Neuron (in vitro differentiated cells): ENCODE measurements around the gene ZBTB16.
A peak's percentile ranks its signal among the peaks of the same experiment; 100 is the strongest.

ENCODE experiments used
- H2AFZ ChIP-seq: one replicate; pipeline ENCODE4 v1.6.1; 2013; ENCODE audit warnings: low read depth, mild to moderate bottlenecking, inconsistent platforms, low read length, moderate library complexity
- H3K27me3 ChIP-seq: one replicate; pipeline ENCODE4 v1.6.1; 2013; ENCODE audit warnings: low read length; ENCODE audit not compliant: insufficient read depth
- H3K36me3 ChIP-seq: one replicate; pipeline ENCODE4 v1.6.1; 2013; ENCODE audit warnings: low read length; ENCODE audit not compliant: insufficient read depth
- H3K4me1 ChIP-seq: one replicate; pipeline ENCODE4 v1.6.1; 2013; ENCODE audit warnings: low read length; ENCODE audit not compliant: insufficient read depth
- H3K4me3 ChIP-seq: 2 replicates; pipeline ENCODE4 v1.5.1; 2013; ENCODE audit warnings: mild to moderate bottlenecking, low read length, moderate library complexity
- H3K9me3 ChIP-seq: one replicate; pipeline ENCODE4 v1.6.1; 2013; ENCODE audit warnings: low read length

Gene ZBTB16, protein sequence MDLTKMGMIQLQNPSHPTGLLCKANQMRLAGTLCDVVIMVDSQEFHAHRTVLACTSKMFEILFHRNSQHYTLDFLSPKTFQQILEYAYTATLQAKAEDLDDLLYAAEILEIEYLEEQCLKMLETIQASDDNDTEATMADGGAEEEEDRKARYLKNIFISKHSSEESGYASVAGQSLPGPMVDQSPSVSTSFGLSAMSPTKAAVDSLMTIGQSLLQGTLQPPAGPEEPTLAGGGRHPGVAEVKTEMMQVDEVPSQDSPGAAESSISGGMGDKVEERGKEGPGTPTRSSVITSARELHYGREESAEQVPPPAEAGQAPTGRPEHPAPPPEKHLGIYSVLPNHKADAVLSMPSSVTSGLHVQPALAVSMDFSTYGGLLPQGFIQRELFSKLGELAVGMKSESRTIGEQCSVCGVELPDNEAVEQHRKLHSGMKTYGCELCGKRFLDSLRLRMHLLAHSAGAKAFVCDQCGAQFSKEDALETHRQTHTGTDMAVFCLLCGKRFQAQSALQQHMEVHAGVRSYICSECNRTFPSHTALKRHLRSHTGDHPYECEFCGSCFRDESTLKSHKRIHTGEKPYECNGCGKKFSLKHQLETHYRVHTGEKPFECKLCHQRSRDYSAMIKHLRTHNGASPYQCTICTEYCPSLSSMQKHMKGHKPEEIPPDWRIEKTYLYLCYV

DNA sequence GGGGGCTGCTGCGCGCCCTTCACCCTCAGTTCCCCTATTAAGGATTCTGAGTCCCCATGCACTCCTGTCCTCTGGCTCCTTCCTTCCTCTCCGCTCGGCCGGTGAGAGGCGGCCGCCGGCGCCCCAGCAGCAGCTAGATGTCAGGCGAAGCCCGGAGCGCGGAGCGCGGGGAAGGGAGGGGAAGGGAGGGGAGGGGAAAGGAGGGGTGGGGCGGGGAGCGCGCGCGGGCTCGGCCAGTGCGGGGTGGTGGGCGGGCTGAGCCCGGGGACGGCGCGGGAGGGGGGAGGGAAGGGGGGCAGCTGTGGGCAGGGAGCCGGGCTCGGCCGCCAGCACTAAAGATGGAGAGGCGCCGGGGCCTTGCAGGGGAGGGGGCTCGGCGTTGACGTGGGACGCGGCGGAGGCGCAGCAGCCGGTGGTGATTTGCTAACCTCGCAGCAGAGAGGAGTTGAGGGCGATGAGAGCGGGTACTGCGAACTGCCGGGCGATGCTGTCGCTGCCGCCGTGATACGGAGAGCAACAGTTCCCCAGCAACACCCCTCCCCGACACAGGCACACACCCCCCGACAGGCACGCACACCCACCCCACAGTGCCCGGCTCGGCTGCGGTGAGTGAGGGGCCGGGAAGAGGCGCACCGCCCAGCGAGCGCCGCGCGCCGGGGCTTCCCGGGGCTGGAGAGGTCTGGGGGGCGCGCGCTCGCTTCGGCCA lies at the start of gene ZBTB16:
TSS of gene ZBTB16 (plus strand) at position 434 of the 706 bp plus-strand sequence. CDS start 3,590 bp downstream, outside the sequence.
- Histone ChIP-seq H3K4me1 (peaks cover 38% of the 10 kb centered on the region), H3K9me3 (no peaks in the 10 kb centered on the region), H3K27me3 (no peaks in the 10 kb centered on the region), H2AFZ (peak within 1 kb of the TSS; percentile 49), H3K4me3 (peak within 1 kb of the TSS; percentile 94), H3K36me3 (peaks cover 16% of the 10 kb centered on the region)

DNA sequence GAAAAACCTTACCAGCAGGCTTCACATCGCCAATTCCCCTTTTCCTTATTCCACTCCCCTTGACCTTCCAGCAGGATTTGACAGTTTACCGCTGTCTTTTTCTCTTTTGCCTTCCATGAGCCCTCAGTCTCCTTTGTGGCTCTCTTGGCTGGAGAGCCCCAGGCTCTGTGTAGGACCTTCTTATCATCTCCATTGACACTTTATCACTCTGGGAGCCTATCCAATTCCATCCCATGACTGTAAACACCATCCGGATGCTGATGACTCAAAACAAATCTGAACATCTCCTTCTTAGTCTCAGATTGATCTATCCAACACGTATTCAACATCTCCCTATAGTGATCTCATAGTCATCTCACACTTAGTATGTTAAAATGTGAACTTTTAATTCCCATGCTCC lies 48.6 kb upstream of the ZBTB16 start:
- no peak overlapping the region for H2AFZ ChIP-seq

DNA sequence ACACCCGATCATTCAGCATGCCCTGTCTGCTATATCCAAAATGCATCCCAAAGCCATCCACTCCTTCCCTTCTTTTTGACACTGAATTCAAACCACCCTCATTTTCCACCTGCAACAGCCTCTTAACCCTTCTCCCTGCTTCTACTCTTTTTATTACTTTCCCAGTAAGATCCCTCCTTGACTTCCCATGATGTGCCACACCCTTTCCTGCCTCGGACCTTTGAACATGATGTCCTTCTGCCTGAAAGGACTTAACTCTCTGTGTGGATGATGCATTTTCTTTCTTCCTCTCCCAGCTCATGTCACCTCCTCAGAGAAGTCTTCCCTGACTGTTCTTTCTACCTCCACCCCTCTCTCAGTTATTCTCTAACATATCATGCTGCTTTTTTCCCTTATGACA lies 48.1 kb upstream of the ZBTB16 start:
- Histone ChIP-seq H3K4me3 (no peak overlapping the region), H3K9me3 (no peaks in the 10 kb centered on the region), H3K4me1 (no peaks in the 10 kb centered on the region), H2AFZ (no peak overlapping the region), H3K36me3 (no peaks in the 10 kb centered on the region), H3K27me3 (no peaks in the 10 kb centered on the region)

More for the DNA sequence above, 48.6 kb upstream of the ZBTB16 start:
- Histone ChIP-seq H3K4me3 (no peak overlapping the region), H3K36me3 (no peaks in the 10 kb centered on the region), H3K27me3 (no peaks in the 10 kb centered on the region), H3K9me3 (no peaks in the 10 kb centered on the region), H3K4me1 (no peaks in the 10 kb centered on the region)

DNA sequence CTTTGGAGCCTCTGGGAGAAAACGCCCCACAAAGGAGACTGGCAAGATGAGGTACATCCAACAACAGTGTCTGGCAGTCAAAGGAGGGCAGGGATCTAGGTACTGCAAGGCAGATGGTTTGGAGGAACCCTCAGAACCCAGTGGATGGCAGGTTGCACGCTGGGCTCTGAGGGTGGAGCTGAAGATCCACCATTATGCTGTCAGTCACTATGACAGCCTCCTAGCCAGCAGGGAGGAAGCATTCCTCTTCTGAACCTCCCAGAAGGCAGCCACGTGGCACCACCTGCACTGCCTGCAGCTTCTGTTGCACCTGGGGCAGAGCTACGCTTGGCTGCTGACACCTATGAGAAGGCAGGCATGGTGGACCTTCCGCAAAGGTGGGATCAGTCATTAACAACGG lies 44.4 kb upstream of the ZBTB16 start:
- Histone ChIP-seq H3K4me1 (no peaks in the 10 kb centered on the region), H2AFZ (no peak overlapping the region), H3K27me3 (no peaks in the 10 kb centered on the region), H3K9me3 (no peaks in the 10 kb centered on the region), H3K36me3 (no peaks in the 10 kb centered on the region), H3K4me3 (no peak overlapping the region)

DNA sequence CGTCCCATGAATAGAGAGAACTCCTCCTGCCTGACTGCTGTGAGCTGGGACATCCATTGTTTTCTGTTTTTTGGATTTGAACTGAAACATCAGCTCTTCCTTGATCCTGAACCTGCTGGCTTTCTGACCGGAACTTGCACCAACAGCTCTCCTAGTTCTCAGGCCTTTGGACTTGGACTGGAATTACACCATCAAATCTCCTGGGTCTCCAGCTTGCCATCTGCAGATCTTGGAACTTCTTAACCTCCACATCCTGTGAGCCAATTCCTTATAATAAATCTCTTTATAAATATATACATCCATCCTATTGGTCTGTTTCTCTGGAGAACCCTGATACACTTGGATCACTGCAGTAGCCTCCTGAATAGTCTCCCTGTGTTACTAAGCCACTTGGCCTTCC lies 42.5 kb upstream of the ZBTB16 start:
- H3K4me1 ChIP-seq, result no peaks in the 10 kb centered on the region

DNA sequence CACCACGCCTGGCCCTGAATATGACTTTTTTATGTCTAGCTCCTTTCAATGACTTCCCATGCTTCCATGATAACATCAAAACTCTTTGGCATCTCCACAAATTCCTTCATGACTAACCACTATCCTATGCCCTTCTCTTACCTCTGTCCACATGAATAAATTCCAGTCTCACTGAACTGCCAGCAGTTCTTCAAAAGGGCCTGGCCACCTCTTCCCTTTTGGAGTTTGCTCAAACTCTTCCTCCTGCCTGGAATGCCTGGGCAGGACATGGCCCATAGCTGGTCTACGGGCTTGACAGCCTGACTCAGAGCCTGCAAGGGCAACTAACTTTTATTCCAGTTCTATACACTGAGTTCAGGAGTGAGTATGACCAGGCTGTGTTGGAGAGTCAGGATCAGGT lies 41.8 kb upstream of the ZBTB16 start:
- Histone ChIP-seq H3K9me3 (no peaks in the 10 kb centered on the region), H3K27me3 (peaks cover 4% of the 10 kb centered on the region), H3K4me3 (no peak overlapping the region), H2AFZ (no peak overlapping the region), H3K4me1 (no peaks in the 10 kb centered on the region), H3K36me3 (no peaks in the 10 kb centered on the region)

More for the DNA sequence above, 42.5 kb upstream of the ZBTB16 start:
- peaks cover 4% of the 10 kb centered on the region for H3K27me3 ChIP-seq
- no peaks in the 10 kb centered on the region for H3K9me3 ChIP-seq
- H2AFZ ChIP-seq, result no peak overlapping the region
- no peak overlapping the region for H3K4me3 ChIP-seq
- H3K36me3 ChIP-seq, result no peaks in the 10 kb centered on the region

DNA sequence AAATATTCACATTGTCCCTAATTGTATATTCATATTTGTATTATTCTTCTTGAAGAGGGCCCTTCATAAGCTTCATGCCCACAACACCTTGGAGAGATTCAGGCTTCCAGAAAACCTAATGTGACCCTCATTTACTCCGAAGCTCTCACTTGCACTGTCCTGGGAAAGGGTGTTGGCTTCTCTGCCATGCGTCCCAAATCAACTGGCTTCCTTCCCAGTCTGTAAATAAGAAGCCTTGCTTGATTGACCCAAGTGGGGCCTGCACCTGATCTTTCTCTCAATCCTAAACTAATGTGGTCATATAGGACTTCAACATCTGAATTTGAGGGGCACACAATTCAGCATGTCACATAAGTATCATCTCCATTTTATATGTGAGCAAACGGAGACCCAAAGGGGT lies 40.5 kb upstream of the ZBTB16 start:
- Histone ChIP-seq H2AFZ (no peak overlapping the region), H3K4me1 (no peaks in the 10 kb centered on the region), H3K36me3 (no peaks in the 10 kb centered on the region), H3K4me3 (no peak overlapping the region), H3K9me3 (no peaks in the 10 kb centered on the region), H3K27me3 (peaks cover 4% of the 10 kb centered on the region)

DNA sequence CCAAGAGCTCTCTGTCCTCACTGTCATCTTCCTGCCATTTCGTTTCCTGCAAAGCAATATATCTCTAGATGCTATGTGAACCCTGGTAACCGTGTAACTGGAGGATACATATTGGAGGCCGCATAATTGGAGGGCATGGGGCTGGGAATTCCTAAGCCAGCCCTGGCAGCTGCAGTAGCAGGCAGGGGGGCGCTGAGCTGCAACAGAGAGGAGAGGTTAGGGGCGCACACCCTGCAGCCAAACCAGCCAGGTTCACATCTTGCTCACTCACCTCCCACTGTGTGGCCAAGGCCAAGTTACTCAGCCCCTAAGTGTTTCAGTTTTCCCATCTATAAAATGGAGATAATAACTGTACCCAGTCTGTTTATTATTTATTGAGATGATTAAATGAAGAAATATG lies 39.9 kb upstream of the ZBTB16 start:
- Histone ChIP-seq H3K9me3 (no peaks in the 10 kb centered on the region), H3K27me3 (peaks cover 4% of the 10 kb centered on the region), H2AFZ (no peak overlapping the region), H3K4me3 (no peak overlapping the region), H3K36me3 (no peaks in the 10 kb centered on the region), H3K4me1 (no peaks in the 10 kb centered on the region)

DNA sequence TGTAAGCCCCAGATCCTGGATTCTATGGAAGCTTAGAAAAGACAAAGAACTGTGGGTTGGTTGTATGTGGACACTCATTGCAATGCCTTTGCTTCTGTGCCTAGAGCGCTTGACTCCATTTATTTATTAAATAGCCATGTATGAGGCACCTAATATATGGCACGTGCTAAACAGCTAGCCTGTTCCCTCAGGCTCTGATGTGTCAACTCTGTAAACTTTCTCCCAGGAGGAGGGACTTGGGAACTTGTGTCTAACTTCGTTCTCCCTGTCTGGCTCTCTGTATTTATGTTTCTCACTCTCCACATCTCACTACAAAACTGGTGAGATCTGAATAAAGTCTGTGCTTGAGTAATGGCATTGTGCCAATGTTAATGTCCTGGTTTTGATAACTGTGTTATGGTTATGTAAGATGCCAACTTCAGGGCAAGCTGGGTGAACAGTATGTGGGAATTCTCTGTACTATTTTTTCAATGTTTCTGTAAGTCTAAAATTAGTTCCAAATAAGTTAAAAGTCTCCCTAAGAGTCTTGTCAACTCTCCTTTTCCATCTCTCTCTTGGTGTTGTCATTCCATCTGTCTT lies 34.1 kb upstream of the ZBTB16 start:
- Histone ChIP-seq H3K9me3 (no peaks in the 10 kb centered on the region), H3K27me3 (peaks cover 7% of the 10 kb centered on the region), H3K4me1 (no peaks in the 10 kb centered on the region)

DNA sequence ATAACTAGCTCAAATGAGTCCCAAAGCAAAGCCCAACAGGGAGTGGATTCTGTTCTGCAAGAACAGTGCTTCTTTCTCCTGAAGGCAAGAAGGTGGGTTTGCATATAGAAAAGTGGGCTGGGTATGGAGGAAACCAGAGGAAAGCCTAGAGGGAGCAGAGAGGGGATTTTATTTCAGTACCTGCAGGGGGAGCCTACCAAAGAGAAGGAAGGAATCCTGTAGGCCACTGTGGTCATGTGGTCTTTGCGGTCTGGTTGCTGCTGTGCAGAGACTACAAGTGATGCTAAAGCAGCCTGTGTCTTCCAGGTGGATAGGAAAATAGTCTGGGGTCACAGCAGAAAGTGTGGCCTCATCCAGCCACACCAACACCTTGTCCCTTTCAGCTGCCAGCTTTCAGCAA lies 33.2 kb upstream of the ZBTB16 start:
- peaks cover 9% of the 10 kb centered on the region for H3K27me3 ChIP-seq
- H3K36me3 ChIP-seq, result no peaks in the 10 kb centered on the region

More for the DNA sequence above, 34.1 kb upstream of the ZBTB16 start:
- no peak overlapping the region for H2AFZ ChIP-seq
- no peak overlapping the region for H3K4me3 ChIP-seq
- no peaks in the 10 kb centered on the region for H3K36me3 ChIP-seq

DNA sequence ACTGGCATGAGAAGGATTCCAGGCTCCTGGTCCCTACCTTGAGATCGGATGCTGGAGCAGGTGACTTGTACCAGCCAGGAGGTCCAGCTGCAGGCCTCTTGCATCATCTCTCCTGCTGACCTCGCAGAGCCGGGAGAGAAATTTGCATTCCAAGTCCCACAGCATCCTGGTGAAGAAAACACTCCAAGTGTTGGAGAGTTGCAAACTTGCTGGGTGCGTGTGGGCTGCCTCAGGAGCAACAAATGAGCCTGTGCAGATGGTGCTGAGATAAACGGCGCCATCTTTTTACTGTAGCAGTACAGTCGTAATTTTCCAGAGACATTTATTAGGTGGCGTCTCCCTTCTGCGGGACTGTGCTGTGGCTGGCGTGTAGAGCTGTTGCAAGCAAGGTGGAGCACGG lies 32.1 kb upstream of the ZBTB16 start:
- no peaks in the 10 kb centered on the region for H3K4me1 ChIP-seq
- no peaks in the 10 kb centered on the region for H3K36me3 ChIP-seq
- no peak overlapping the region for H3K4me3 ChIP-seq
- H3K9me3 ChIP-seq, result no peaks in the 10 kb centered on the region
- H2AFZ ChIP-seq, result no peak overlapping the region
- H3K27me3 ChIP-seq, result peaks cover 10% of the 10 kb centered on the region

More for the DNA sequence above, 33.2 kb upstream of the ZBTB16 start:
- Histone ChIP-seq H3K4me3 (no peak overlapping the region), H3K4me1 (no peaks in the 10 kb centered on the region), H3K9me3 (no peaks in the 10 kb centered on the region), H2AFZ (no peak overlapping the region)

DNA sequence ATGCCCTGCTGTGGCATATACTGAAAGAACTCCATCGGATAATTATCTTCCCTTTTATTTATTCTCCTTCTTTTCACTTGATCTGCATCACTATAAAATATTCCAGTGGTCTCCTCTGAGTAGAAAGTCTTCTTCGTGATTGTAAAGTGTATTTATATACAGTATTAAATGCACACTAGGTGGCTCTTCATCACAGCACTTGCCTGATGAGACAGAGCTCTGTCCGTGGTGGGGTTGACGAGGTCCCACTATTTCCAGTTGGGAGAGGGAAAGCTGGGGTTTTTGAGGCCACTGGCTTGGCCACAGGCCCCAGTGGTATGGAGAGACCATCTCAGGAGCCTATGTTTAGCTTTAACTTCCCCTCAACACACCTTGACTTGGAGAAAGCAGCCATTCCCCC lies 31.6 kb upstream of the ZBTB16 start:
- H3K27me3 ChIP-seq, result peaks cover 10% of the 10 kb centered on the region
- H3K9me3 ChIP-seq, result no peaks in the 10 kb centered on the region

More for the DNA sequence above, 31.6 kb upstream of the ZBTB16 start:
- Histone ChIP-seq H2AFZ (no peak overlapping the region), H3K4me3 (no peak overlapping the region), H3K36me3 (no peaks in the 10 kb centered on the region), H3K4me1 (no peaks in the 10 kb centered on the region)
